HG03460 (cell line): ENCODE measurements around the gene DENND5B.
"Not testable (repeated sequence)": the region's sequence is repeated elsewhere in the genome, so short reads cannot be mapped to it uniquely, and the experiment has no call there.

Source experiments
- ATAC-seq: cut with Tn5 transposase; IDR thresholded peaks from one replicate; pipeline ENCODE4 v1.9.1; 2021; ENCODE audit not compliant: unreplicated experiment

The DENND5B gene

GRCh38 chr12:31388713-31389112 is 202.2 kb downstream of the DENND5B start:
- no peak for ATAC-seq

GRCh38 chr12:31387466-31387865 is 203.5 kb downstream of the DENND5B start:
- ATAC-seq, result no peak

GRCh38 chr12:31387011-31387410 is 203.9 kb downstream of the DENND5B start:
- no peak for ATAC-seq

- no peak for ATAC-seq
Observed at GRCh38 chr12:31386364-31386777, 204.6 kb downstream of the DENND5B start.

GRCh38 chr12:31377210-31377609 is 213.7 kb downstream of the DENND5B start:
- not testable (repeated sequence) for ATAC-seq

- ATAC-seq, result not testable (repeated sequence)
Observed at GRCh38 chr12:31375422-31375821, 215.5 kb downstream of the DENND5B start.

- ATAC-seq, result no peak
Observed at GRCh38 chr12:31371256-31371620, 219.7 kb downstream of the DENND5B start.

- ATAC-seq, result no peak
Observed at GRCh38 chr12:31370531-31371255, 220.2 kb downstream of the DENND5B start.

GRCh38 chr12:31369712-31370521 is 221.0 kb downstream of the DENND5B start:
- no peak for ATAC-seq

GRCh38 chr12:31368666-31369361 is 222.1 kb downstream of the DENND5B start:
- ATAC-seq, result no peak

- ATAC-seq, result no peak
Observed at GRCh38 chr12:31366104-31366621, 224.8 kb downstream of the DENND5B start.

GRCh38 chr12:31363831-31364230 is 227.1 kb downstream of the DENND5B start:
- no peak for ATAC-seq

GRCh38 chr12:31363416-31363809 is 227.5 kb downstream of the DENND5B start:
- no peak for ATAC-seq

GRCh38 chr12:31362759-31363415 is 228.0 kb downstream of the DENND5B start:
- peak; percentile 72 for ATAC-seq

GRCh38 chr12:31362115-31362758 is 228.7 kb downstream of the DENND5B start:
- peak; percentile 38 for ATAC-seq

GRCh38 chr12:31361730-31362114 is 229.2 kb downstream of the DENND5B start:
- no peak for ATAC-seq

- no peak for ATAC-seq
Observed at GRCh38 chr12:31355747-31356107, 235.2 kb downstream of the DENND5B start.

- ATAC-seq, result no peak
Observed at GRCh38 chr12:31353750-31354708, 236.9 kb downstream of the DENND5B start.

- ATAC-seq, result no peak
Observed at GRCh38 chr12:31346267-31346666, 244.7 kb downstream of the DENND5B start.
